Measurements from ENCODE around the gene SOX10. TPM values are rescaled to one million over a fixed set of nuclear protein-coding genes. Genes with fewer than 3 reads are reported as not detected.
A peak's percentile ranks its signal among the peaks of the same experiment; 100 is the strongest.

The SOX10 gene
- total and polyA plus RNA-seq, 7 donors: 0.10 to 0.36 (median 0.18) TPM; not detected in 2

DNA sequence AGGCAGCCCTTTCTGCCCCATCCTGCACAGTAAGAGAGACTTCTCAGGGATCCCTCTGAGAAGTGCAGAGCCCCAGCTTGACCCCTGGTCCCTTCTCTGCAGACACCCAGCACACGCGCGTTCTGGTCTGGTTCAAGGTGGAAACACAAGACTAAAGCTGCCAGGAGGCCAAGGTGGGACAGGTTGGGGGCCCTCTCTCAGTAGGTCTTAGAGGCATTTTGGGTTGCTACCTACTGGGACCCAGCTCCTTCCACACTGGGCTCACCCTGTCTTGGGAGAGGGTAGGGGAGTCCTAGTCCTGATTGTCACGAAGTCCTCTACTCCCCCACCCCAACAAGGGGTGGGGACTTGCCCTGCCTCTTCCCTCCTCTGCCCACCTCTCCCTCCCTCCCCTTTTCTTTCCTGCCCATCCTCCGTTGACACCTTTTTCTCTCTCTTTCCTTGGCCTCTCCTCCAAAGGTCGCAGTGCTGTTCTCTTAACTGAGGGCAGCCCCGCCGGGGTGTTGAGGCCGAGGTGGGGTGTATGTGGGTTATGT, 763 bp upstream of the SOX10 start:
- no peaks in the 10 kb centered on the region for H3K9me3 ChIP-seq
- H3K36me3 ChIP-seq (ENCODE audit: insufficient read depth in 1 of 2, low read depth in 1 of 2): no peaks in the 10 kb centered on the region
- H3K4me3 ChIP-seq: no peak overlapping the region
- DNase-seq (no peak), ATAC-seq (no peak)
- H3K27ac ChIP-seq: no peak overlapping the region
- H3K4me1 ChIP-seq: no peaks in the 10 kb centered on the region
- TF ChIP-seq CTCF (IDR thresholded peaks at IDR 0.05): no peak
- 87 to 89% (median 88%) methylated on average over 9 of the region's 9 CpGs for WGBS, 3 donors
- no peaks in the 10 kb centered on the region for H3K27me3 ChIP-seq (ENCODE audit: insufficient read depth in 3 of 3, low read length in 2 of 3)
- intact Hi-C loops (cut with DNase I): no loop called here

DNA sequence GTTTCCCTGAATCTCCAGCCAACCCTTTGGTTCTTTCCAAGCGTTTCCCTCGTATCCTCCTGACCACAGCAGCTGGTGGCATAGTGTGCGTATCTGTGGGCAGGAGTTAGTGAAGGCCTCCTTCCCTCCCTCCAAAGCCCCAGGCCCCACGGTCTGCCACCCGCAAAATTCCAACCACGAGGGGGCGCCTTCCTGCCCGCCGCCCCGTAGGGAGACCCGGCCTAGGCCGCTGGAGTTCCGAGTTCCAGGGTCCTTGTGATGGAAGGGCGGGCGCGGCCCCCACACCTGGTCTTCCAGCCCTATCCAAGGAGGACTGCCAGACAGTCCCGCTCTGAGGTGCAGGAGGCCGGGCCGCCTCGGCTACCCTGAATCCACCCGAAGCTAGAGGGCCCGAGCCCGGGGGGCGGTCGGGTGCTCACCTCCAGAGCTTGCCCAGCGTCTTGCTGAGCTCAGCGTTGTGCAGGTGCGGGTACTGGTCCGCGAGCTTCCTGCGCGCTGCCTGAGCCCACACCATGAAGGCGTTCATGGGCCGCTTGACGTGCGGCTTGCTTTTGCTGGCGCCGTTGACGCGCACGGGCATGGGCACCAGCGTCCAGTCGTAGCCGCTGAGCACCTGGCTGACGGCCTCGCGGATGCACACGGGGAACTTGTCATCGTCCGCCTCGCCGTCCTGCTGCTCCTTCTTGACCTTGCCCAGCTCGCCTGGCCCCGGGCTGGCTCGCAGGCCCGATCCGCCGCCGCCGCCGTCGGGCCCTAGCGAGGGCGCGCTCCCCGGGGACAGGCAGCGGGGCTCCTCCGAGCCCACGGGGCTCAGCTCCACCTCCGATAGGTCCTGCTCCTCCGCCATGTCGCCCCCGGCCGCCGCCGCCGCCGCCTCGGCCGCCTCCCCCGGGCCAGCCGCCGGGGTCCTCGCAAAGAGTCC, 1.2 kb downstream of the SOX10 start:
- Histone ChIP-seq H3K4me1 (no peaks in the 10 kb centered on the region), H3K36me3 (ENCODE audit: insufficient read depth in 1 of 2, low read depth in 1 of 2) (no peaks in the 10 kb centered on the region), H3K27me3 (ENCODE audit: insufficient read depth in 3 of 3, low read length in 2 of 3) (no peaks in the 10 kb centered on the region), H3K9me3 (no peaks in the 10 kb centered on the region), H3K27ac (no peak overlapping the region), H3K4me3 (no peak overlapping the region)
- intact Hi-C loops (cut with DNase I): no loop called here
- WGBS, 3 donors: 65 to 75% (median 72%) methylated on average over 65 to 84 of the region's 84 CpGs
- no peak for TF ChIP-seq CTCF (IDR thresholded peaks at IDR 0.05)
- DNase-seq (no peak), ATAC-seq (no peak)

DNA sequence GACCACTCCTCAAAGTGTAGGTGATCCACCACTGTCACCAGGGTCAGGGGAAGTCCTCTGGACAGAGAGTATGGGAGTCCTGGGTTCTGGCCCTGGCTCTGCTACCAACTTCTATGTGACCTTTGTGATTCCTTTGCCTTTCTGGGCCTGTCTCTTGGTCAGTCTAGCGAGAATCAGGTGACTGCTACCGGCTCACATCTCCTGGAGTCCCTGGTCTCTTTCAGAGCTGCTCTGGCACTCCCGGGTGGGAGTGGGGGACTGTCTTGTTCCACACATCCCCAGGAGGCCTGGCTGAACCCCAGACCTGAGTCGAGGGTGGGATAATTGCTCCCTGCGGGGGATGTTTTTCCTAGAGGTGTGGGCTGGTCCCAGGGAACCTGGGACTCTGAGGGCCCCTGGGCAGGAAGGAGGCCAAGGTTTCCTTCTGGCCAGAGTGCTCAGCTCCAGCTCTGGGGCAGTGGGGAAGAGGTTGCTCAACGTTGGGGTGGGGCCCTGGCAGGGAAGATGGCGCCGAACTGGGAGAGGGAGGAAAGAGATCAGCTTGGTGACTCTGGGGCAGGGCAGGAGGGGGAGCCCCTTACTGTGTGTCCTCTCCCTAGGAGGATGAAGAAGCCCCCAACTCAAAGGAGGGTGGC, 2.1 kb downstream of the SOX10 start:
- DNase-seq (no peak), ATAC-seq (no peak)
- TF ChIP-seq CTCF (IDR thresholded peaks at IDR 0.05): no peak
- intact Hi-C loops (cut with DNase I): no loop called here
- H3K4me3 ChIP-seq: no peak overlapping the region
- WGBS, 3 donors: 72 to 85% (median 75%) methylated on average over 8 of the region's 8 CpGs
- H3K36me3 ChIP-seq (ENCODE audit: insufficient read depth in 1 of 2, low read depth in 1 of 2): no peaks in the 10 kb centered on the region
- H3K9me3 ChIP-seq: no peaks in the 10 kb centered on the region
- H3K4me1 ChIP-seq: no peaks in the 10 kb centered on the region
- no peak overlapping the region for H3K27ac ChIP-seq
- no peaks in the 10 kb centered on the region for H3K27me3 ChIP-seq (ENCODE audit: insufficient read depth in 3 of 3, low read length in 2 of 3)

- no peaks in the 10 kb centered on the region for H3K27me3 ChIP-seq (ENCODE audit: insufficient read depth in 3 of 3, low read length in 2 of 3)
- peak in 2 of 4 donors; percentile 27 to 30 for ATAC-seq
- WGBS, 3 donors: 78 to 91% (median 90%) methylated on average over 6 of the region's 6 CpGs
- intact Hi-C loops (cut with DNase I): no loop called here
- no peaks in the 10 kb centered on the region for H3K9me3 ChIP-seq
- DNase-seq: no peak
- TF ChIP-seq CTCF (IDR thresholded peaks at IDR 0.05): no peak
- H3K4me1 ChIP-seq: no peaks in the 10 kb centered on the region
- no peaks in the 10 kb centered on the region for H3K36me3 ChIP-seq (ENCODE audit: insufficient read depth in 1 of 2, low read depth in 1 of 2)
- H3K4me3 ChIP-seq: no peak overlapping the region
- no peak overlapping the region for H3K27ac ChIP-seq
Observed at GRCh38 chr22:37981282-37982011, 2.9 kb downstream of the SOX10 start.
